Kidney epithelial cell (primary cell): Measurements from ENCODE around the gene ITGB8. TPM values are rescaled to one million over a fixed set of nuclear protein-coding genes. Genes with fewer than 3 reads are reported as not detected.

Experiments
- DNase-seq: peaks from one replicate; pipeline ENCODE4 v3.0.0-alpha.2; 2010; ENCODE audit warnings: low read depth
- H3K27me3 ChIP-seq: 2 replicates; pipeline ENCODE4 v1.6.0; 2011; ENCODE audit warnings: low read length; ENCODE audit not compliant: control insufficient read depth, insufficient read depth
- H3K36me3 ChIP-seq: 2 replicates; pipeline ENCODE4 v1.5.1; 2011; ENCODE audit warnings: low read length; ENCODE audit not compliant: control insufficient read depth, insufficient read depth
- H3K4me3 ChIP-seq: 2 replicates; pipeline ENCODE4 v1.5.1; 2011; ENCODE audit warnings: low read depth, mild to moderate bottlenecking, control low read depth, low read length
- CTCF ChIP-seq: IDR thresholded peaks from 2 replicates; pipeline ENCODE4 v1.5.1; 2011; ENCODE audit warnings: mild to moderate bottlenecking, moderate library complexity, low read length, control low read depth, inconsistent platforms; ENCODE audit not compliant: insufficient read depth, poor library complexity, severe bottlenecking
- total RNA-seq: library from RNA; depleted of rRNA; stranded (reverse); fragments of >200 nt; gene quantifications from 2 replicates; pipeline ENCODE4 v1.2.3, GENCODE V29; 2015

ITGB8 gene
- total RNA-seq, 1 donor from 2014 or later, result 106 TPM

GRCh38 chr7:20310963-20311742, 19.5 kb upstream of the ITGB8 start:
- peak; percentile 29 for TF ChIP-seq CTCF
- DNase-seq, result no peak
- Histone ChIP-seq H3K4me3 (no peak overlapping the region), H3K27me3 (no peaks in the 10 kb centered on the region), H3K36me3 (no peaks in the 10 kb centered on the region)

- DNase-seq, result no peak
- Histone ChIP-seq H3K27me3 (no peaks in the 10 kb centered on the region), H3K4me3 (no peak overlapping the region), H3K36me3 (no peaks in the 10 kb centered on the region)
- no peak for TF ChIP-seq CTCF
Observed at GRCh38 chr7:20311743-20312042, 19.0 kb upstream of the ITGB8 start.

- Histone ChIP-seq H3K27me3 (no peaks in the 10 kb centered on the region), H3K4me3 (no peak overlapping the region), H3K36me3 (no peaks in the 10 kb centered on the region)
- DNase-seq, result no peak
- TF ChIP-seq CTCF, result no peak
Observed at GRCh38 chr7:20312562-20312961, 18.1 kb upstream of the ITGB8 start.

GRCh38 chr7:20313626-20314025, 17.1 kb upstream of the ITGB8 start:
- no peak for TF ChIP-seq CTCF
- H3K27me3 ChIP-seq, result no peaks in the 10 kb centered on the region
- H3K36me3 ChIP-seq, result no peaks in the 10 kb centered on the region
- DNase-seq, result no peak
- H3K4me3 ChIP-seq, result no peak overlapping the region

GRCh38 chr7:20314198-20314597, 16.5 kb upstream of the ITGB8 start:
- TF ChIP-seq CTCF, result no peak
- no peak overlapping the region for H3K4me3 ChIP-seq

GRCh38 chr7:20316706-20317105, 14.0 kb upstream of the ITGB8 start:
- Histone ChIP-seq H3K36me3 (no peaks in the 10 kb centered on the region), H3K4me3 (no peak overlapping the region), H3K27me3 (no peaks in the 10 kb centered on the region)
- no peak for TF ChIP-seq CTCF
- no peak for DNase-seq

More at GRCh38 chr7:20314198-20314597, 16.5 kb upstream of the ITGB8 start:
- no peaks in the 10 kb centered on the region for H3K36me3 ChIP-seq
- no peak for DNase-seq
- H3K27me3 ChIP-seq, result no peaks in the 10 kb centered on the region
